ENCODE measurements around the gene GALNT9. TPM values are rescaled to one million over a fixed set of nuclear protein-coding genes. Genes with fewer than 3 reads are reported as not detected.

The GALNT9 gene
- total RNA-seq, 4 donors from 2014 or later, result not detected

DNA sequence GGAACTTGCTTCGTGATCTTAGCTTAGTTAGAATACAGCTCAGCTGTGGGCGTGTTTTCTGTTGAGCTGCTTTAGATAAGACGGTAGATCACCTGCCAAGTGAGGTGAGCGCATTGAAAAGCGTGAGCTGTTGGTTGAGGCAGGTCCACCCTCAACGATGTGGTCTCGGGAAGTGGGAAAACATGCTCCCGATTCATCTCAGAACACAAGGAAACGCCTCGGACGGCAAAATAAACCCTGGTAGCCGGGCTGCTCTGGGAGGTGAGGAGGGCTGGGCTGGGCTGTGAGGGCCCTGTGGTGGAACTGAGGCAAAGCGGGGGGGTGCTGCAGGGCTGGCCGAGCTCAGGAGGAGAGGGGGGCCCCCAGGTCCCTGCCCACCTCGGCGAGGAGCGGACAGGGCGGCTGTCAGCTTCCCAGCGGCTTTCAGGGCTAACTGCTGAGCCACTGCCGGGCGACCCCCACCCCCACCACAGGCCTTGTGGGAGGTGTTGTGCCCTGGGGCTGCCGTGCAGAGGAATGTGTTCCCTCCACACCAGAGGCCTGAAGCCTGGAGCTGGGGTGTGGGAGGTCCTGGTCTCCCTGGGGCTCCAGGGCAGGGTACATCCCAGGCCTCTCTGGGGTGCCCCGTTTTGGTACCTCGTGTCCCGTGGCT is 154.4 kb downstream of the GALNT9 start:
- DNase-seq, result no peak
- no peaks in the 10 kb centered on the region for H3K9me3 ChIP-seq
- 41 to 59% methylated on average over 9 to 14 of the region's 25 CpGs for WGBS, 2 donors
- intact Hi-C loops (cut with DNase I), result no loop called here
- no peaks in the 10 kb centered on the region for H3K36me3 ChIP-seq
- peaks cover 0 to 100% (median 5%) of the 10 kb centered on the region in 4 donors for H3K27me3 ChIP-seq
- H3K4me1 ChIP-seq, result peaks cover 0 to 33% (median 0%) of the 10 kb centered on the region in 3 donors
- no peak overlapping the region for H3K27ac ChIP-seq
- no peak for TF ChIP-seq POLR2A (IDR thresholded peaks at IDR 0.05)
- no peak for TF ChIP-seq CTCF (IDR thresholded peaks at IDR 0.05)
- no peak overlapping the region for H3K4me3 ChIP-seq

DNA sequence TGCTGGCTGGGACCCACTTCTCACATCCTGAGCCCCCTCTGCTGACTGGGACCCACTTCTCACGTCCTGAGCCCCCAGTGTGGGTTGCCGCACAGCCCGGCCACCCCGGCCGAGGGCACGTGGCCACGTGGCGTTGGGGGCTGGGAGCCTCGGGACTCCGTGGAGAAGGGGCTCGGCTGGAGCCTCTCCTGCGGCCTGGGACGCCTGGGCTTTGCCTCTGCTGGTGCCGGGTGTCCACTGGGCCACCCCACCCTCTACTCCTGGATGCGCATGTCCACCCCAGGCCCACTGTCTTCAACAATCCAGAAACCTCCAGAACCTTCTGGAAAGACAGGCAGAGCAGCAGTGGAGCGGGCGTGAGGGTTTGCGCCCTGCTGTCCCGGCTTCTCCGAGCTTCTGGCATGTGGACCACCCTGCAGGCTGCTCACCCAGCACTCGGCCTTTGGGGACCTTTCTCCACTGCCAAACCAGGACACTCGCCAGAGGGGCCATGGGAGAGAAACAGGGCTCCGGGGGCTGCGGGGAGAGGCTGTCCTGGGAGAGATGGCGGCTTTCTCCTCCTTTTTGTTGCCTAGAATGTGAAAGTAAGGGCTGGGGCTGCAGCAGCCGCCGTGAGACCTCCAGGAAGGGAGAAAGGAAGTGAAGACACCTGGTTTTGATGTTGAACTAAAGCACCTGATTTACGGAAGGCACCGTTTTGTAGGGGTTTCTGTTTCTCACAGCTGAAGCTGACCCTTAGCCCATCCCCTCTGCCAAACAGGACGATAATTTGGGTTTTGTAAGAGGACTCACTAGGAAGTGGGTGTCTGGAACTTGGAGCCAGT is 155.2 kb downstream of the GALNT9 start:
- intact Hi-C loops (cut with DNase I), result no loop called here
- H3K9me3 ChIP-seq, result no peaks in the 10 kb centered on the region
- H3K4me3 ChIP-seq, result no peak overlapping the region
- TF ChIP-seq CTCF (IDR thresholded peaks at IDR 0.05), result no peak
- no peak for TF ChIP-seq POLR2A (IDR thresholded peaks at IDR 0.05)
- no peak for DNase-seq
- peaks cover 0 to 100% (median 5%) of the 10 kb centered on the region in 4 donors for H3K27me3 ChIP-seq
- no peak overlapping the region for H3K27ac ChIP-seq
- H3K4me1 ChIP-seq, result peaks cover 0 to 38% (median 0%) of the 10 kb centered on the region in 3 donors
- H3K36me3 ChIP-seq, result no peaks in the 10 kb centered on the region
- WGBS, 2 donors, result 56 to 59% methylated on average over 6 to 12 of the region's 30 CpGs

DNA sequence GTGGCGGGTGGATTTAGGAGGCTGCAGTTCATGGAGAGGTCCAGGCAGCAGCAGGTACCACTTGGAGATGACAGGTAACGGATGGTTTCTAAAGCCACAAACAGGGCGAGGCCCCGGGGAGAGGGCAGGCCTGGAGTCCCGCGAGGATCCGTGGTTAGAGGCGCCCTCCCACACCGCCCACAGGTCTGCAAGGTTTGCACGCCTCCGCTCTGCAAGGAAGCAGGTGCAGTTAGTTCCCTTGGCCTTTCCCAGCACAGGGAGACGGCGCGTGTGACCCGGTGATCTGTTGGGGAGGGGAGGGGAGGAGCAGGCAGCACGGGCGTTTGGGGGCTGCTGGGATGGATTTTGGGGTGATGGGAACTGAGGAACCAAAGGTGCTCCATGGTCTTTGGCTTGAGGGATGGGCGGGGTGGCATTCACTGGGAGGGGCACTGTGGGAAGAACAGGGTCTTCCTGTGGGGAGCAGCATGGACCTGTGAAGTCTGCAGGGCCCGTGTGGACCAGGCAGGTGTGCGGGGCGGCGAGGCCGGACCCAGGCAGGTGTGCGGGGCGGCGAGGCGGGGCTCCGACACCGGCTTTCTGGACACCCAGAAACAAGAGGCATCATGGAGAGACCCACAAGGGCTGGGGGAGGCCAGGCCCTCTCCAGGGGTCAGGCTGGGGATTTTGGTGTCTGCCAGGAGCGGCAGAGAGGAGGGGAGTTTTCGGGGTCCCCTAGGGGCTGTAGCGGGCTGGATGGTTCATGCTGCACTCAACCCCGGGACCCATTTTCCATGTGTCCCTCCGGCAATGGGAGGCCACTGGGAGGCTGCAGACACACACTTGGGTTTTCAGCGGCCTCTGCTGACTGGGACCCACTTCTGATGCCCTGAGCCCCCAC is 156.0 kb downstream of the GALNT9 start:
- H3K27ac ChIP-seq, result no peak overlapping the region
- WGBS, 2 donors, result 63 to 72% methylated on average over 16 to 22 of the region's 35 CpGs
- H3K36me3 ChIP-seq, result no peaks in the 10 kb centered on the region
- peaks cover 0 to 30% (median 0%) of the 10 kb centered on the region in 3 donors for H3K4me1 ChIP-seq
- H3K27me3 ChIP-seq, result peaks cover 0 to 100% (median 3%) of the 10 kb centered on the region in 4 donors
- no peak for TF ChIP-seq CTCF (IDR thresholded peaks at IDR 0.05)
- H3K4me3 ChIP-seq, result no peak overlapping the region
- intact Hi-C loops (cut with DNase I), result no loop called here
- no peaks in the 10 kb centered on the region for H3K9me3 ChIP-seq
- no peak for DNase-seq

GRCh38 chr12:132172619-132173018 is 156.8 kb downstream of the GALNT9 start:
- Histone ChIP-seq H3K4me1 (peaks cover 0 to 30% (median 0%) of the 10 kb centered on the region in 3 donors), H3K9me3 (no peaks in the 10 kb centered on the region), H3K4me3 (no peak overlapping the region), H3K36me3 (no peaks in the 10 kb centered on the region), H3K27ac (no peak overlapping the region), H3K27me3 (peaks cover 0 to 100% (median 3%) of the 10 kb centered on the region in 4 donors)
- TF ChIP-seq CTCF (IDR thresholded peaks at IDR 0.05) (no peak), POLR2A (IDR thresholded peaks at IDR 0.05) (no peak)
- DNase-seq, result no peak
- 38 to 80% methylated on average over 1 to 4 of the region's 15 CpGs for WGBS, 2 donors
- intact Hi-C loops (cut with DNase I), result no loop called here
